T-helper 2 cell treated with Interferon-gamma antibody and Interleukin-4, amounts not matched to agents 100 ng/mL and 5 ng/mL, for 36 hours (primary cell): ENCODE measurements around the gene PLN. TPM values are rescaled to one million over a fixed set of nuclear protein-coding genes. Genes with fewer than 3 reads are reported as not detected.

ENCODE experiments used
- intact Hi-C: fragments of 100-400 bp; cut with micrococcal nuclease; formaldehyde crosslinking; loops from one replicate; pipeline ENCODE4 v1.15.1; 2023
- total RNA-seq: library from RNA; stranded (reverse); gene quantifications from 2 replicates; pipeline ENCODE4 v1.2.3, GENCODE V29; 2022

The PLN gene
- total RNA-seq, 1 donor from 2014 or later, result not detected

- intact Hi-C loops, result no loop called here
Observed at GRCh38 chr6:118536478-118536877, 11.6 kb upstream of the PLN start.

GRCh38 chr6:118537574-118537973, 10.5 kb upstream of the PLN start:
- intact Hi-C loops, result no loop called here

GRCh38 chr6:118542184-118542952, 5.7 kb upstream of the PLN start:
- intact Hi-C loops, result no loop called here

GRCh38 chr6:118544105-118544504, 4.0 kb upstream of the PLN start:
- intact Hi-C loops, result no loop called here

GRCh38 chr6:118546164-118546879, 1.8 kb upstream of the PLN start:
- intact Hi-C loops, result no loop called here

GRCh38 chr6:118546880-118547218, 1.2 kb upstream of the PLN start:
- intact Hi-C loops, result no loop called here

- intact Hi-C loops, result no loop called here
Observed at GRCh38 chr6:118548613-118549012, 517 bp downstream of the PLN start.

- intact Hi-C loops, result loop anchor here (1.0 to 10.0 kb wide), 4 partner anchors 267 to 1007 kb away; partner anchors contain the start of gene NUS1
Observed at GRCh38 chr6:118551063-118552053, 3.3 kb downstream of the PLN start.

- intact Hi-C loops, result loop anchor here (10.0 kb wide), 2 partner anchors 878 to 1008 kb away; partner anchors contain the start of gene NUS1
Observed at GRCh38 chr6:118553132-118553531, 5.0 kb downstream of the PLN start.

GRCh38 chr6:118554698-118555097, 6.6 kb downstream of the PLN start:
- intact Hi-C loops, result loop anchor here (5.0 to 10.0 kb wide), 3 partner anchors 153 to 1010 kb away; partner anchors contain the start of gene NUS1

GRCh38 chr6:118558464-118559217, 10.5 kb downstream of the PLN start:
- intact Hi-C loops, result loop anchor here (2.0 to 10.0 kb wide), 4 partner anchors 149 to 1014 kb away; partner anchors contain the start of genes ASF1A and NUS1

- intact Hi-C loops, result loop anchor here (2.0 to 10.0 kb wide), 4 partner anchors 148 to 1015 kb away; partner anchors contain the start of genes ASF1A and NUS1
Observed at GRCh38 chr6:118559659-118560058, 11.6 kb downstream of the PLN start.

- intact Hi-C loops, result no loop called here
Observed at GRCh38 chr6:118562248-118562647, 14.2 kb downstream of the PLN start.

GRCh38 chr6:118562959-118563358, 14.9 kb downstream of the PLN start:
- intact Hi-C loops, result no loop called here

GRCh38 chr6:118565311-118565960, 17.3 kb downstream of the PLN start:
- intact Hi-C loops, result loop anchor here (1.0 to 5.0 kb wide), 5 partner anchors 53 to 547 kb away; no protein-coding TSS in a partner anchor

- intact Hi-C loops, result loop anchor here (5.0 kb wide), 1 partner anchor 544 kb away; no protein-coding TSS in a partner anchor
Observed at GRCh38 chr6:118567974-118568373, 19.9 kb downstream of the PLN start.

GRCh38 chr6:118569498-118569897, 21.4 kb downstream of the PLN start:
- intact Hi-C loops, result loop anchor here (5.0 kb wide), 1 partner anchor 543 kb away; no protein-coding TSS in a partner anchor

- intact Hi-C loops, result no loop called here
Observed at GRCh38 chr6:118571121-118571520, 23.0 kb downstream of the PLN start.

GRCh38 chr6:118574051-118574865, 26.2 kb downstream of the PLN start:
- intact Hi-C loops, result no loop called here
